ENCODE measurements around the gene CCDC51. TPM values are rescaled to one million over a fixed set of nuclear protein-coding genes. Genes with fewer than 3 reads are reported as not detected.

The CCDC51 gene
- total RNA-seq, 1 experiment from 2014 or later: 29.3 TPM

- H3K36me3 ChIP-seq (ENCODE audit: control insufficient read depth in 1 of 2, insufficient read depth in 2 of 2, low read length in 2 of 2): peaks cover 2 to 3% of the 10 kb centered on the region in 2 experiments; a peak in 2 of 4 replicates
- ChIA-PET CTCF (interaction anchor here (1.9 to 2.6 kb wide), 2 partner anchors 29 to 33 kb away, joined by 6 to 17 read pairs; partner anchors contain the start of genes CCDC51 and TMA7), RAD21 (ENCODE audit: low non-redundant PET in 1 of 2, low total read pairs in 2 of 2, uncharacterized antibody in 2 of 2, unreplicated experiment in 2 of 2) (interaction anchor here in 1 of 2 experiments (0.6 kb wide), 1 partner anchor 591 kb away, joined by 7 read pairs; no protein-coding TSS in a partner anchor), POLR2A (no interaction called here)
- ATAC-seq: no peak
- BruUV-seq (replicated peaks): no TSS peak
- no peaks in the 10 kb centered on the region for H3K9me3 ChIP-seq (ENCODE audit: control insufficient read depth in 1 of 2, insufficient read depth in 1 of 2, low read depth in 1 of 2, low read length in 2 of 2)
- H3K4me1 ChIP-seq (ENCODE audit: control insufficient read depth in 1 of 2, insufficient read depth in 2 of 2, low read length in 2 of 2): peaks cover 11 to 25% of the 10 kb centered on the region in 2 experiments
- no peak overlapping the region for H3K4me3 ChIP-seq (replicated peaks in 1 of 2; ENCODE audit: low read depth in 1 of 2, low read length in 2 of 2)
- no peak for TF ChIP-seq ATF3 (IDR thresholded peaks at IDR 0.05)
- TF ChIP-seq JUND (IDR thresholded peaks at IDR 0.05): no peak
- TF ChIP-seq EGR1 (IDR thresholded peaks at IDR 0.05; ENCODE audit: low read depth): no peak
- no peak for TF ChIP-seq POLR2A (IDR thresholded peaks at IDR 0.05; ENCODE audit: borderline replicate concordance, extremely low read depth, insufficient read depth, insufficient read length)
- TF ChIP-seq RAD21 (IDR thresholded peaks at IDR 0.05; ENCODE audit: low read depth): no peak
- no peak for TF ChIP-seq CTCF (IDR thresholded peaks at IDR 0.05 in 2 of 3, conservative IDR thresholded peaks at IDR 0.05 in 1 of 3; ENCODE audit: borderline replicate concordance in 1 of 3, insufficient read depth in 1 of 3, low read depth in 2 of 3, low read length in 2 of 3)
- no peak for TF ChIP-seq MAX (IDR thresholded peaks at IDR 0.05)
- no peak for TF ChIP-seq SP1 (IDR thresholded peaks at IDR 0.05; ENCODE audit: low read depth)
- no peak for TF ChIP-seq POLR2AphosphoS5 (IDR thresholded peaks at IDR 0.05; ENCODE audit: low read depth, low read length)
- TF ChIP-seq CEBPB (IDR thresholded peaks at IDR 0.05; ENCODE audit: low read depth): no peak
- no peak for TF ChIP-seq ELF1 (IDR thresholded peaks at IDR 0.05; ENCODE audit: borderline replicate concordance, low read depth)
- no peak for TF ChIP-seq ZBTB33 (IDR thresholded peaks at IDR 0.05; ENCODE audit: extremely low read depth, insufficient replicate concordance, low read length)
- H3K9ac ChIP-seq (ENCODE audit: low read length): no peak overlapping the region
- no peaks in the 10 kb centered on the region for H3K9me2 ChIP-seq (ENCODE audit: insufficient read depth)
- no peaks in the 10 kb centered on the region for H3K79me2 ChIP-seq (ENCODE audit: insufficient read depth, low read length)
- no peak overlapping the region for H3K4me2 ChIP-seq (ENCODE audit: low read length)
- DNase-seq (ENCODE audit: low read depth, low spot score): no peak
- H4K20me1 ChIP-seq (ENCODE audit: insufficient read depth): no peaks in the 10 kb centered on the region
- H3K27me3 ChIP-seq (ENCODE audit: insufficient read depth, low read length): no peaks in the 10 kb centered on the region
- H2AFZ ChIP-seq (ENCODE audit: low read depth, low read length, poor library complexity, severe bottlenecking): no peak overlapping the region
- intact Hi-C loops (cut with micrococcal nuclease): no loop called here
- H3K27ac ChIP-seq (ENCODE audit: low read depth, low read length): no peak overlapping the region
These were observed 33.2 kb downstream of the CCDC51 start for GRCh38 chr3:48406443-48407431.
